Stomach (tissue), 4 donors: Measurements from ENCODE around the gene PPM1F.

Source experiments
- POLR2AphosphoS5 ChIP-seq, 3 donors: sonication (generic); formaldehyde crosslinking; IDR thresholded peaks; one replicate each; pipeline ENCODE4 v1.6.1; 2016; ENCODE audit warnings: antibody characterized with exemption in 3 of 3
- TF ChIP-seq, protein P1 (sequence below), 7 experiments: fragments of 450-650 bp in 4 of 7; fragments of 200-600 bp in 3 of 7; sonication (generic) in 3 of 7; IDR thresholded peaks; one replicate each; pipeline ENCODE4 v1.5.1; 2016 to 2019; ENCODE audit warnings: antibody characterized with exemption in 7 of 7, control low read depth in 2 of 7, mild to moderate bottlenecking in 1 of 7

DNA sequence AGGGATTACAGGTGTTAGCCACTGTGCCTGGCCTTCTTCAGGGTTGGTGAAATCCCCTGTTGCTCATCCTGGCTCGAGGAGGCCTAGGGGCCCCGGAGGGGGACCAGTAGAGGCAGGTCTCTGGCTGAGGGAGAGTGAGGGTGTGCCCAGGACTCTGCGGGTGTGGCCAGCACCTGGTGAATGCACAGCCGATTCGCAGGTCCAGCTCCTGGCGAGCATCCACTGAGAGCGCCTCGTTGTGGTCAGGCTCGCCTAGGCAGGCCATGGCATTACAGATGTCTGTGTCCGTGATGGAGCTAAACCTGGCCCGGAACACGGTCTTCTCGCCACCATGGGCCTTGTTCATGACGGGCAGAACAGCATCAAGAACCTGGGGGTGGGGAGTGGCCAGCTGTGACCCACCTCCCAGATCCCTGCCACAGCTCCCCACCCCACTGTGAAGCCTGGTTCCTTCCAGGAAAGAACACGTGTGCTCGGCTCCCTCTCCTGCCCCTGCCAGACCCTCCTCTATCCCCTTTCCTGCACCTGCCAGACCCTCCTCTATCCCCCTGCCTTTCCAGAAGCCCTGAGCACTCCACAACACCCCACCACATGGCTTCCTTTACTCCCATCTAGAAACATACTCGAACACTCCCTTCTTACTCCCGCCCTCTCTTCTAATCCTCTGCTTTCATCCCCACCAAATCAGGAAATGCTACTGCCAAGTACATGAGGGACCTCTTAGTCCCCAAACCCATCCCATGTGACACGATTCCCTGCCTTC is 17.6 kb upstream of the PPM1F start:
- TF ChIP-seq, protein P1, sequence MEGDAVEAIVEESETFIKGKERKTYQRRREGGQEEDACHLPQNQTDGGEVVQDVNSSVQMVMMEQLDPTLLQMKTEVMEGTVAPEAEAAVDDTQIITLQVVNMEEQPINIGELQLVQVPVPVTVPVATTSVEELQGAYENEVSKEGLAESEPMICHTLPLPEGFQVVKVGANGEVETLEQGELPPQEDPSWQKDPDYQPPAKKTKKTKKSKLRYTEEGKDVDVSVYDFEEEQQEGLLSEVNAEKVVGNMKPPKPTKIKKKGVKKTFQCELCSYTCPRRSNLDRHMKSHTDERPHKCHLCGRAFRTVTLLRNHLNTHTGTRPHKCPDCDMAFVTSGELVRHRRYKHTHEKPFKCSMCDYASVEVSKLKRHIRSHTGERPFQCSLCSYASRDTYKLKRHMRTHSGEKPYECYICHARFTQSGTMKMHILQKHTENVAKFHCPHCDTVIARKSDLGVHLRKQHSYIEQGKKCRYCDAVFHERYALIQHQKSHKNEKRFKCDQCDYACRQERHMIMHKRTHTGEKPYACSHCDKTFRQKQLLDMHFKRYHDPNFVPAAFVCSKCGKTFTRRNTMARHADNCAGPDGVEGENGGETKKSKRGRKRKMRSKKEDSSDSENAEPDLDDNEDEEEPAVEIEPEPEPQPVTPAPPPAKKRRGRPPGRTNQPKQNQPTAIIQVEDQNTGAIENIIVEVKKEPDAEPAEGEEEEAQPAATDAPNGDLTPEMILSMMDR (IDR thresholded peaks at IDR 0.05), result no peak
- TF ChIP-seq POLR2AphosphoS5 (IDR thresholded peaks at IDR 0.05), result no peak
